H1 (cell line): Measurements from ENCODE around the gene RNF144A. TPM values are rescaled to one million over a fixed set of nuclear protein-coding genes. Genes with fewer than 3 reads are reported as not detected.

Source experiments
- CTCF ChIA-PET: fragments of 300-600 bp; sonication (Branson Sonifier 250); formaldehyde crosslinking; loops from one replicate; lab custom pipeline; 2021; ENCODE audit not compliant: partially characterized antibody; lab: Charles Lee
- POLR2A ChIA-PET: fragments of 300-600 bp; sonication (Branson Sonifier 250); formaldehyde crosslinking; loops from one replicate; lab custom pipeline; 2021; ENCODE audit warnings: inconsistent platforms; ENCODE audit not compliant: partially characterized antibody; lab: Charles Lee
- DNase-seq, 2 experiments: peaks; one replicate each; pipeline versions ENCODE4 v3.0.0 to v3.0.0-alpha.2; 2010 to 2022; ENCODE audit warnings: low spot score in 2 of 2, low read depth in 1 of 2, mixed read lengths in 1 of 2
- FAIRE-seq: peaks from 2 replicates; lab custom pipeline; 2011; peaks lifted over from hg19 to GRCh38; lab: Jason Lieb, UNC
- H2AFZ ChIP-seq: 2 replicates; pipeline ENCODE4 v1.8.1; 2012; ENCODE audit warnings: low read length, inconsistent platforms
- H2AK5ac ChIP-seq: 2 replicates; pipeline ENCODE4 v1.6.1; 2013; ENCODE audit warnings: low read depth, low read length
- H2BK120ac ChIP-seq: replicated peaks from 2 replicates; pipeline ENCODE3; 2013; ENCODE audit warnings: low read depth, low read length, inconsistent platforms
- H2BK12ac ChIP-seq: 2 replicates; pipeline ENCODE4 v1.6.1; 2013; ENCODE audit warnings: low read depth, low read length
- H2BK15ac ChIP-seq: 2 replicates; pipeline ENCODE4 v1.6.1; 2013; ENCODE audit warnings: low read length
- H2BK20ac ChIP-seq: 2 replicates; pipeline ENCODE4 v1.6.1; 2013; ENCODE audit warnings: low read length
- H2BK5ac ChIP-seq: 2 replicates; pipeline ENCODE4 v1.6.1; 2013; ENCODE audit warnings: low read depth, low read length
- H3K14ac ChIP-seq: 2 replicates; pipeline ENCODE4 v1.6.1; 2013; ENCODE audit warnings: inconsistent platforms; ENCODE audit not compliant: insufficient read length
- H3K18ac ChIP-seq: 2 replicates; pipeline ENCODE4 v1.6.1; 2013; ENCODE audit warnings: low read length; ENCODE audit errors: extremely low read depth
- H3K23ac ChIP-seq: 2 replicates; pipeline ENCODE4 v1.6.1; 2013; ENCODE audit warnings: inconsistent platforms; ENCODE audit not compliant: insufficient read length
- H3K23me2 ChIP-seq: 2 replicates; pipeline ENCODE4 v1.6.1; 2013; ENCODE audit warnings: low read depth, low read length
- H3K27ac ChIP-seq: 2 replicates; pipeline ENCODE4 v1.6.1; 2011; ENCODE audit warnings: low read depth, low read length, inconsistent platforms
- H3K27me3 ChIP-seq, 4 experiments: replicated peaks in 1 of 4; 1 replicate in 1 of 4; 2 replicates in 3 of 4; pipeline versions ENCODE4 v1.6.1 to v1.8.1; 2011 to 2013; ENCODE audit warnings: low read length in 3 of 4, mild to moderate bottlenecking in 3 of 4, inconsistent platforms in 2 of 4, mixed read lengths in 2 of 4, moderate library complexity in 1 of 4; ENCODE audit not compliant: control insufficient read depth in 3 of 4, insufficient read depth in 3 of 4; ENCODE audit errors: extremely low read depth in 1 of 4
- H3K36me3 ChIP-seq, 4 experiments: 2 replicates each; pipeline versions ENCODE4 v1.6.1 to v1.8.1; 2011 to 2013; ENCODE audit warnings: mild to moderate bottlenecking in 4 of 4, low read length in 3 of 4, moderate library complexity in 2 of 4, control low read depth in 1 of 4, inconsistent platforms in 1 of 4; ENCODE audit not compliant: insufficient read depth in 4 of 4, control insufficient read depth in 2 of 4
- H3K4ac ChIP-seq: replicated peaks from 2 replicates; pipeline ENCODE3; 2013; ENCODE audit warnings: low read length, low read depth, mixed read lengths, inconsistent platforms; ENCODE audit not compliant: insufficient read length
- H3K4me1 ChIP-seq, 4 experiments: replicated peaks in 1 of 4; 1 replicate in 1 of 4; 2 replicates in 3 of 4; pipeline versions ENCODE4 v1.6.1 to v1.8.1; 2011 to 2013; ENCODE audit warnings: low read length in 3 of 4, inconsistent platforms in 2 of 4, mixed read lengths in 1 of 4; ENCODE audit not compliant: insufficient read depth in 4 of 4, control insufficient read depth in 3 of 4
- H3K4me2 ChIP-seq, 2 experiments: 2 replicates each; pipeline versions ENCODE4 v1.6.1 to v1.8.1; 2011 to 2013; ENCODE audit warnings: low read depth in 2 of 2, low read length in 2 of 2, control low read depth in 1 of 2, inconsistent platforms in 1 of 2, mild to moderate bottlenecking in 1 of 2; ENCODE audit not compliant: insufficient read depth in 1 of 2
- H3K4me3 ChIP-seq, 4 experiments: fragments of 200-600, 300-600 bp in 1 of 4; sonication (generic), shearing (Covaris generic), sonication (Bioruptor Twin) in 1 of 4; 2 replicates each; pipeline versions ENCODE4 v1.5.1 to v1.8.1; 2011 to 2016; ENCODE audit warnings: low read length in 4 of 4, low read depth in 3 of 4, control low read depth in 2 of 4, inconsistent platforms in 2 of 4, mild to moderate bottlenecking in 2 of 4, mixed read lengths in 1 of 4, moderate library complexity in 1 of 4; ENCODE audit not compliant: insufficient read depth in 2 of 4; ENCODE audit errors: extremely low read depth in 1 of 4
- H3K56ac ChIP-seq: replicated peaks from 2 replicates; pipeline ENCODE3; 2013; ENCODE audit warnings: low read depth, mild to moderate bottlenecking, mixed read lengths, low read length, inconsistent platforms; ENCODE audit not compliant: insufficient read length
- H3K79me1 ChIP-seq: 2 replicates; pipeline ENCODE4 v1.6.1; 2013; ENCODE audit warnings: low read depth, low read length, control low read depth
- H3K79me2 ChIP-seq, 2 experiments: 2 replicates each; pipeline versions ENCODE4 v1.6.1 to v1.8.1; 2012 to 2013; ENCODE audit warnings: low read length in 2 of 2, mild to moderate bottlenecking in 2 of 2, inconsistent platforms in 1 of 2; ENCODE audit not compliant: insufficient read depth in 2 of 2, control insufficient read depth in 1 of 2
- H3K9ac ChIP-seq, 4 experiments: replicated peaks in 1 of 4; 1 replicate in 1 of 4; 2 replicates in 3 of 4; pipeline versions ENCODE4 v1.6.1 to v1.8.1; 2011 to 2013; ENCODE audit warnings: low read depth in 3 of 4, low read length in 3 of 4, control low read depth in 2 of 4, mild to moderate bottlenecking in 2 of 4, moderate library complexity in 2 of 4, inconsistent platforms in 1 of 4; ENCODE audit errors: extremely low read depth in 1 of 4
- H3K9me3 ChIP-seq, 2 experiments: 2 replicates each; pipeline versions ENCODE4 v1.6.1 to v1.8.1; 2012 to 2013; ENCODE audit warnings: mild to moderate bottlenecking in 2 of 2, moderate library complexity in 2 of 2, control low read depth in 1 of 2, inconsistent platforms in 1 of 2, low read depth in 1 of 2, low read length in 1 of 2, mixed read lengths in 1 of 2; ENCODE audit not compliant: insufficient read depth in 2 of 2
- H4K20me1 ChIP-seq, 2 experiments: replicated peaks in 1 of 2; 2 replicates each; pipeline versions ENCODE3 to v1.8.1; 2011 to 2013; ENCODE audit warnings: inconsistent platforms in 2 of 2, low read length in 2 of 2, mild to moderate bottlenecking in 1 of 2; ENCODE audit not compliant: insufficient read depth in 2 of 2, control insufficient read depth in 1 of 2
- H4K5ac ChIP-seq: 2 replicates; pipeline ENCODE4 v1.6.1; 2013; ENCODE audit warnings: low read length, low read depth, mixed read lengths, inconsistent platforms; ENCODE audit not compliant: insufficient read length
- H4K8ac ChIP-seq: 2 replicates; pipeline ENCODE4 v1.8.0; 2013; ENCODE audit warnings: mild to moderate bottlenecking, moderate library complexity, low read length, inconsistent platforms; ENCODE audit not compliant: insufficient read depth; ENCODE audit errors: extremely low read depth
- H4K91ac ChIP-seq: replicated peaks from 2 replicates; pipeline ENCODE3; 2013; ENCODE audit warnings: low read length, mixed read lengths, inconsistent platforms; ENCODE audit not compliant: insufficient read length
- BACH1 ChIP-seq: IDR thresholded peaks from 2 replicates; pipeline ENCODE4 v1.6.1; 2012; ENCODE audit warnings: low read length, improper control_type of control experiment
- BRCA1 ChIP-seq: IDR thresholded peaks from 2 replicates; pipeline ENCODE4 v1.6.1; 2012; ENCODE audit warnings: low read depth, low read length, improper control_type of control experiment
- CHD2 ChIP-seq: IDR thresholded peaks from 2 replicates; pipeline ENCODE4 v1.6.1; 2012; ENCODE audit warnings: low read length, improper control_type of control experiment
- EZH2 ChIP-seq: fragments of 200-600 bp; sonication (generic); IDR thresholded peaks from 2 replicates; pipeline ENCODE4 v1.7.1; 2012; ENCODE audit warnings: low read depth, mild to moderate bottlenecking, moderate library complexity, low read length, inconsistent platforms; ENCODE audit not compliant: severe bottlenecking
- HDAC2 ChIP-seq, 2 experiments: fragments of 300-600 bp in 1 of 2; sonication (generic) in 1 of 2; IDR thresholded peaks; 2 replicates each; pipeline ENCODE4 v1.6.1; 2011 to 2012; ENCODE audit warnings: low read depth in 2 of 2, low read length in 2 of 2, mild to moderate bottlenecking in 2 of 2, moderate library complexity in 2 of 2, borderline replicate concordance in 1 of 2, inconsistent platforms in 1 of 2
- KDM1A ChIP-seq: fragments of 200-600, 300-600 bp; sonication (generic); IDR thresholded peaks from 2 replicates; pipeline ENCODE4 v1.7.1; 2016; ENCODE audit warnings: mild to moderate bottlenecking, low read length, borderline replicate concordance
- KDM4A ChIP-seq: IDR thresholded peaks from one replicate; pipeline ENCODE4 v1.7.1; 2012; ENCODE audit warnings: low read depth, mild to moderate bottlenecking, moderate library complexity, low read length, inconsistent platforms; ENCODE audit not compliant: severe bottlenecking
- KDM5A ChIP-seq: fragments of 200-600 bp; IDR thresholded peaks from 2 replicates; pipeline ENCODE4 v1.7.1; 2012; ENCODE audit warnings: mild to moderate bottlenecking, low read length, inconsistent platforms, mixed read lengths
- POU5F1 ChIP-seq: IDR thresholded peaks from 2 replicates; pipeline ENCODE4 v1.6.1; 2011; ENCODE audit warnings: low read depth, mild to moderate bottlenecking, low read length, moderate library complexity
- RAD21 ChIP-seq, 2 experiments: IDR thresholded peaks in 1 of 2; conservative IDR thresholded peaks in 1 of 2; 2 replicates each; pipeline ENCODE4 v1.6.1; 2011; ENCODE audit warnings: low read depth in 2 of 2, low read length in 2 of 2, improper control_type of control experiment in 1 of 2, inconsistent platforms in 1 of 2, mild to moderate bottlenecking in 1 of 2, moderate library complexity in 1 of 2
- RFX5 ChIP-seq: IDR thresholded peaks from 2 replicates; pipeline ENCODE4 v1.6.1; 2011; ENCODE audit warnings: low read depth, low read length, improper control_type of control experiment, borderline replicate concordance
- SIN3A ChIP-seq, 2 experiments: IDR thresholded peaks in 1 of 2; conservative IDR thresholded peaks in 1 of 2; 2 replicates each; pipeline ENCODE4 v1.6.1; 2011 to 2012; ENCODE audit warnings: low read length in 2 of 2, improper control_type of control experiment in 1 of 2, low read depth in 1 of 2, mild to moderate bottlenecking in 1 of 2
- TAF1 ChIP-seq: IDR thresholded peaks from 2 replicates; pipeline ENCODE4 v1.6.1; 2011; ENCODE audit warnings: mild to moderate bottlenecking, low read depth, low read length
- WGBS, 2 experiments: shearing (Covaris generic) in 1 of 2; methylation state at CpG; one replicate each; pipeline versions ENCODE4 v1.1.6 to v1.1.7; 2013 to 2015; ENCODE audit warnings: low lambda C conversion rate in 2 of 2, mixed read lengths in 2 of 2, inconsistent platforms in 1 of 2, low coverage in 1 of 2, missing lambda C conversion rate in 1 of 2; ENCODE audit not compliant: insufficient replicate concordance in 2 of 2, insufficient coverage in 1 of 2, insufficient read length in 1 of 2; ENCODE audit errors: extremely low coverage in 1 of 2, missing lambda C conversion rate in 1 of 2; 5-methylcytosine and 5-hydroxymethylcytosine counted together
- polyA plus RNA-seq, 7 experiments: library from polyadenylated mRNA; depleted of rRNA in 3 of 7; stranded (reverse) in 5 of 7; unstranded in 2 of 7; fragments of >200 nt in 5 of 7; fragments of 200-250 nt in 2 of 7; gene quantifications; 1 replicate in 5 of 7; 2 replicates in 1 of 7; 4 replicates in 1 of 7; pipeline versions ENCODE4 v1.2.1 to v1.2.3, GENCODE V29; 2011 to 2013; ENCODE audit warnings: missing spikeins in 2 of 7, mixed read lengths in 2 of 7
- total RNA-seq: library from RNA; stranded (reverse); fragmentation: NEBNext Ultra II Directional; extraction: Animal tissue kit (Norgen Biotek cat#: 25700); gene quantifications from 2 replicates; pipeline ENCODE4 v1.2.1, GENCODE V29; 2021

Gene RNF144A
- total and polyA plus RNA-seq, 2 of the 8 experiments (the other 6 are each of a cell fraction or from before 2014, with no cell fraction given) = 14.0 to 15.0 TPM

- Histone ChIP-seq H3K79me2 (no peaks in the 10 kb centered on the region), H3K4ac (no peak overlapping the region), H2BK15ac (no peak overlapping the region), H4K91ac (no peak overlapping the region), H2AFZ (no peak overlapping the region), H4K5ac (no peak overlapping the region), H3K36me3 (no peaks in the 10 kb centered on the region), H3K27ac (no peak overlapping the region), H3K18ac (no peak overlapping the region), H2BK5ac (no peak overlapping the region), H4K20me1 (peaks cover 0 to 1% of the 10 kb centered on the region in 2 experiments), H2BK12ac (no peak overlapping the region), H3K23me2 (no peaks in the 10 kb centered on the region), H3K23ac (no peak overlapping the region), H3K9ac (no peak overlapping the region), H3K9me3 (no peaks in the 10 kb centered on the region), H3K4me2 (no peak overlapping the region), H2BK20ac (no peak overlapping the region), H3K4me3 (no peak overlapping the region), H4K8ac (no peak overlapping the region), H3K56ac (no peak overlapping the region), H2AK5ac (no peak overlapping the region), H3K79me1 (no peaks in the 10 kb centered on the region), H3K27me3 (no peaks in the 10 kb centered on the region), H3K14ac (no peak overlapping the region), H3K4me1 (no peaks in the 10 kb centered on the region; a peak in 1 of 7 replicates)
- 86% methylated on average over 6 of the region's 6 CpGs; no CpG with 5 or more reads in 1 of the 2 experiments for WGBS, 2 experiments
- ChIA-PET CTCF (interaction anchor here (1.0 kb wide), 1 partner anchor 47 kb away, joined by 4 read pairs; the partner anchor contains the start of gene RNF144A), POLR2A (no interaction called here)
- DNase-seq = no peak
- TF ChIP-seq SIN3A (conservative IDR thresholded peaks at IDR 0.05 in 1 of 2, IDR thresholded peaks at IDR 0.05 in 1 of 2; ENCODE audit: low read depth in 1 of 2, low read length in 2 of 2) = no peak
- no peak for TF ChIP-seq KDM5A
- TF ChIP-seq RAD21 (IDR thresholded peaks at IDR 0.05 in 1 of 2, conservative IDR thresholded peaks at IDR 0.05 in 1 of 2; ENCODE audit: low read depth in 2 of 2, low read length in 2 of 2) = no peak
- no peak for TF ChIP-seq CHD2
- TF ChIP-seq BRCA1 = no peak
- TF ChIP-seq KDM4A = no peak
- no peak for TF ChIP-seq HDAC2 (IDR thresholded peaks at IDR 0.05; ENCODE audit: borderline replicate concordance in 1 of 2, low read depth in 2 of 2, low read length in 2 of 2)
- TF ChIP-seq POU5F1 = no peak
- no peak for TF ChIP-seq KDM1A
- TF ChIP-seq RFX5 = no peak
- no peak for TF ChIP-seq TAF1
- no peak for TF ChIP-seq BACH1
- TF ChIP-seq EZH2 = no peak
- TF ChIP-seq, all 59 proteins: peak for 0
- H2BK120ac ChIP-seq = no peak overlapping the region
- no peak for FAIRE-seq
These were observed 46.5 kb downstream of the RNF144A start for GRCh38 chr2:6963727-6964126.
